A549 (cell line): ENCODE measurements around the gene RABL3. TPM values are rescaled to one million over a fixed set of nuclear protein-coding genes. Genes with fewer than 3 reads are reported as not detected.

Experiments
- ATAC-seq, 2 experiments: fragments of 200-7000 bp in 1 of 2; fragments of >200 bp in 1 of 2; cut with Nextera tagmentation in 1 of 2; cut with Tn5 transposase in 1 of 2; 3 replicates each; pipeline versions ENCODE4 v1.8.0 to v1.9.1; 2018 to 2020; ENCODE audit warnings: mild to moderate bottlenecking in 1 of 2, moderate library complexity in 1 of 2
- CTCF ChIA-PET: fragments of 300-600 bp; sonication (Branson Sonifier 250); formaldehyde crosslinking; extraction: SDS; loops from one replicate; lab custom pipeline; 2021; ENCODE audit warnings: antibody characterized with exemption, inconsistent platforms; lab: Yijun Ruan, JAX
- POLR2A ChIA-PET: fragments of 350-600 bp; formaldehyde crosslinking; extraction: SDS; loops from one replicate; lab custom pipeline; 2021; ENCODE audit warnings: antibody characterized with exemption, inconsistent platforms; lab: Yijun Ruan, JAX
- DNase-seq, 2 experiments: peaks; one replicate each; pipeline versions ENCODE4 v3.0.0 to v3.0.0-alpha.2; 2011 to 2016; ENCODE audit warnings: low read depth in 1 of 2, low spot score in 1 of 2
- FAIRE-seq: peaks from 2 replicates; lab custom pipeline; 2011; peaks lifted over from hg19 to GRCh38; lab: Jason Lieb, UNC
- H3K27ac ChIP-seq, 2 experiments: fragments of >200 bp; sonication (Bioruptor Twin); formaldehyde crosslinking; 3 replicates each; pipeline ENCODE4 v1.5.1; 2016 to 2017
- H3K4me1 ChIP-seq: fragments of >200 bp; sonication (Bioruptor Twin); formaldehyde crosslinking; 3 replicates; pipeline ENCODE4 v1.6.1; 2016
- H3K4me2 ChIP-seq: fragments of >200 bp; sonication (Bioruptor Twin); formaldehyde crosslinking; 3 replicates; pipeline ENCODE4 v1.6.1; 2016
- H3K4me3 ChIP-seq: fragments of >200 bp; sonication (Bioruptor Twin); formaldehyde crosslinking; 3 replicates; pipeline ENCODE4 v1.5.1; 2016
- H3K9me3 ChIP-seq: fragments of >200 bp; sonication (Bioruptor Twin); formaldehyde crosslinking; 3 replicates; pipeline ENCODE4 v1.6.1; 2016
- CBX2 ChIP-seq: fragments of 200-600 bp; sonication (generic); IDR thresholded peaks from 2 replicates; pipeline ENCODE4 v1.6.1; 2016; ENCODE audit warnings: low read depth, mild to moderate bottlenecking, borderline replicate concordance
- CHD4 ChIP-seq: fragments of 200-600 bp; sonication (generic); IDR thresholded peaks from 2 replicates; pipeline ENCODE4 v1.6.1; 2016; ENCODE audit warnings: antibody characterized with exemption, mild to moderate bottlenecking, borderline replicate concordance
- EP300 ChIP-seq, 2 experiments: fragments of >200 bp; sonication (Bioruptor Twin); formaldehyde crosslinking; IDR thresholded peaks; 2 replicates in 1 of 2; 3 replicates in 1 of 2; pipeline ENCODE4 v1.6.1; 2016 to 2017
- ESRRA ChIP-seq: fragments of 150-350 bp; IDR thresholded peaks from 2 replicates; pipeline ENCODE4 v1.6.1; 2014; ENCODE audit warnings: mild to moderate bottlenecking, low read length, borderline replicate concordance
- FOSL2 ChIP-seq, 2 experiments: fragments of 450-650 bp in 1 of 2; fragments of >200 bp in 1 of 2; sonication (Bioruptor Twin) in 1 of 2; formaldehyde crosslinking; IDR thresholded peaks; 2 replicates each; pipeline versions ENCODE4 v1.5.0 to v1.6.1; 2016 to 2020; ENCODE audit warnings: mild to moderate bottlenecking in 1 of 2, moderate library complexity in 1 of 2
- HOXB13 ChIP-seq: fragments of 250-450 bp; sonication (Bioruptor Pico); IDR thresholded peaks from 2 replicates; pipeline ENCODE4 v1.5.0; 2020; ENCODE audit warnings: low read depth, mild to moderate bottlenecking, moderate library complexity
- HOXB5 ChIP-seq: fragments of 250-450 bp; sonication (Bioruptor Pico); IDR thresholded peaks from 2 replicates; pipeline ENCODE4 v1.5.0; 2020; ENCODE audit warnings: mild to moderate bottlenecking, moderate library complexity
- JUNB ChIP-seq: fragments of >200 bp; sonication (Bioruptor Twin); formaldehyde crosslinking; IDR thresholded peaks from 2 replicates; pipeline ENCODE4 v1.6.1; 2016
- MYC ChIP-seq: IDR thresholded peaks from 2 replicates; pipeline ENCODE4 v1.6.1; 2012; ENCODE audit warnings: mild to moderate bottlenecking, inconsistent platforms, low read length, improper control_type of control experiment, borderline replicate concordance
- NFE2L2 ChIP-seq: fragments of 150-350 bp; conservative IDR thresholded peaks from 2 replicates; pipeline ENCODE4 v1.6.1; 2014; ENCODE audit warnings: low read length
- POLR2A ChIP-seq: IDR thresholded peaks from 2 replicates; pipeline ENCODE4 v1.6.1; 2012; ENCODE audit warnings: mild to moderate bottlenecking, low read length
- RCOR1 ChIP-seq: fragments of 150-350 bp; IDR thresholded peaks from 2 replicates; pipeline ENCODE4 v1.6.1; 2014; ENCODE audit warnings: antibody characterized with exemption, low read length, low read depth
- RFX5 ChIP-seq: fragments of 450-650 bp; IDR thresholded peaks from 2 replicates; pipeline ENCODE4 v1.7.1; 2014; ENCODE audit warnings: antibody characterized with exemption, mild to moderate bottlenecking, moderate library complexity
- RNF2 ChIP-seq: fragments of 200-600 bp; sonication (generic); IDR thresholded peaks from 2 replicates; pipeline ENCODE4 v1.6.1; 2016; ENCODE audit warnings: low read depth, mild to moderate bottlenecking, antibody characterized with exemption, moderate library complexity, borderline replicate concordance
- ZC3H11A ChIP-seq: fragments of 450-650 bp; IDR thresholded peaks from 2 replicates; pipeline ENCODE4 v1.6.1; 2014; ENCODE audit warnings: antibody characterized with exemption, mild to moderate bottlenecking
- ZSCAN20 ChIP-seq: fragments of 250-450 bp; sonication (Bioruptor Pico); IDR thresholded peaks from 2 replicates; pipeline ENCODE4 v1.8.0; 2022; ENCODE audit warnings: mild to moderate bottlenecking, moderate library complexity
- WGBS: methylation state at CpG from one replicate; pipeline ENCODE4 v1.1.6; 2017; ENCODE audit errors: missing lambda C conversion rate; 5-methylcytosine and 5-hydroxymethylcytosine counted together
- polyA plus RNA-seq, 4 experiments: library from polyadenylated mRNA; depleted of rRNA in 3 of 4; stranded (reverse); fragments of >200 nt; fragmentation: RNase III in 1 of 4; extraction: RNeasy Plus Mini Kit Qiagen cat#74134 plus additional on column Dnase treatment in 1 of 4; gene quantifications; 2 replicates in 3 of 4; 3 replicates in 1 of 4; pipeline ENCODE4 v1.2.3, GENCODE V29; 2011 to 2017
- TF ChIP-seq, protein P1 (sequence below): IDR thresholded peaks from 2 replicates; pipeline ENCODE4 v1.6.1; 2012
- TF ChIP-seq, protein P2 (sequence below): fragments of >200 bp; sonication (Bioruptor Twin); formaldehyde crosslinking; IDR thresholded peaks from 2 replicates; pipeline ENCODE4 v1.6.1; 2016
- TF ChIP-seq, protein P3 (sequence below): IDR thresholded peaks from 2 replicates; pipeline ENCODE4 v1.6.1; 2012; ENCODE audit warnings: low read depth, borderline replicate concordance
- TF ChIP-seq, protein P4 (sequence below): fragments of 450-650 bp; IDR thresholded peaks from 2 replicates; pipeline ENCODE4 v1.6.1; 2014; ENCODE audit warnings: antibody characterized with exemption
- TF ChIP-seq, protein P5 (sequence below): fragments of 200-600 bp; sonication (generic); IDR thresholded peaks from 2 replicates; pipeline ENCODE4 v1.6.1; 2016; ENCODE audit warnings: antibody characterized with exemption, mild to moderate bottlenecking, moderate library complexity
- TF ChIP-seq, protein P6 (sequence below): fragments of 250-450 bp; sonication (Bioruptor Pico); IDR thresholded peaks from 2 replicates; pipeline ENCODE4 v1.5.0; 2021; ENCODE audit warnings: mild to moderate bottlenecking, moderate library complexity, borderline replicate concordance
- TF ChIP-seq, protein P7 (sequence below): fragments of 250-450 bp; sonication (Bioruptor Pico); IDR thresholded peaks from 2 replicates; pipeline ENCODE4 v1.5.0; 2020; ENCODE audit warnings: low read depth, mild to moderate bottlenecking, moderate library complexity

The RABL3 gene
- polyA plus RNA-seq, 2 of the 4 experiments (the other 2 are of a cell fraction): 14.0 to 29.0 TPM

DNA sequence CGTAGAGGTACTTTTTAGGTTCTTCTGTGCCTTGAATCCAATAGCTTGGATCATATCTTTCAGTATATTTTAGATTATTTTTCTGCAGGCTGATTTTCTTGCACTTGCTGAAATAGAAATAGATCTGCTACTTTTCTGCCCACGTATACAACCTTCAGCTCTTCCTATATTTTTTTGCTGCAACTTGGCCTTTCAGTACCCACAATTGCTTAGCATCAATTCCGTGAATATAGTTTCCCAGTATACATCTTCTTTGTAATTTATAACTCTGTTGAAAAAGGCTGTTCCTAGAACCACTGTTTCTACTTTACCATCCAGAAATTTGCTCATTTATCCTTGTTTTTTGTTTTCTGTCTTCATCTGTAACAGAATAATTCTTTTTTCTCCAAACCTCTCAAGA, 36.5 kb upstream of the RABL3 start:
- Histone ChIP-seq H3K4me3 (no peak overlapping the region), H3K27ac (no peak overlapping the region), H3K9me3 (no peaks in the 10 kb centered on the region), H3K4me2 (no peak overlapping the region), H3K4me1 (peaks cover 13% of the 10 kb centered on the region)
- no peak for TF ChIP-seq JUNB
- TF ChIP-seq NFE2L2: no peak
- TF ChIP-seq RFX5: no peak
- TF ChIP-seq, protein P1, sequence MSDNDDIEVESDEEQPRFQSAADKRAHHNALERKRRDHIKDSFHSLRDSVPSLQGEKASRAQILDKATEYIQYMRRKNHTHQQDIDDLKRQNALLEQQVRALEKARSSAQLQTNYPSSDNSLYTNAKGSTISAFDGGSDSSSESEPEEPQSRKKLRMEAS: no peak
- no peak for TF ChIP-seq ZC3H11A
- TF ChIP-seq ZSCAN20: no peak
- no peak for TF ChIP-seq POLR2A
- no peak for TF ChIP-seq RCOR1
- no peak for TF ChIP-seq HOXB13 (CRISPR knock-in tag)
- TF ChIP-seq RNF2: no peak
- TF ChIP-seq, protein P2, sequence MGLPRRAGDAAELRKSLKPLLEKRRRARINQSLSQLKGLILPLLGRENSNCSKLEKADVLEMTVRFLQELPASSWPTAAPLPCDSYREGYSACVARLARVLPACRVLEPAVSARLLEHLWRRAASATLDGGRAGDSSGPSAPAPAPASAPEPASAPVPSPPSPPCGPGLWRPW: no peak
- TF ChIP-seq, protein P3, sequence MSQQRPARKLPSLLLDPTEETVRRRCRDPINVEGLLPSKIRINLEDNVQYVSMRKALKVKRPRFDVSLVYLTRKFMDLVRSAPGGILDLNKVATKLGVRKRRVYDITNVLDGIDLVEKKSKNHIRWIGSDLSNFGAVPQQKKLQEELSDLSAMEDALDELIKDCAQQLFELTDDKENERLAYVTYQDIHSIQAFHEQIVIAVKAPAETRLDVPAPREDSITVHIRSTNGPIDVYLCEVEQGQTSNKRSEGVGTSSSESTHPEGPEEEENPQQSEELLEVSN: no peak
- no peak for TF ChIP-seq EP300 (IDR thresholded peaks at IDR 0.05)
- no peak for TF ChIP-seq FOSL2 (IDR thresholded peaks at IDR 0.05)
- TF ChIP-seq FOSL2 (CRISPR knock-in tag; IDR thresholded peaks at IDR 0.05): no peak
- TF ChIP-seq, protein P4, sequence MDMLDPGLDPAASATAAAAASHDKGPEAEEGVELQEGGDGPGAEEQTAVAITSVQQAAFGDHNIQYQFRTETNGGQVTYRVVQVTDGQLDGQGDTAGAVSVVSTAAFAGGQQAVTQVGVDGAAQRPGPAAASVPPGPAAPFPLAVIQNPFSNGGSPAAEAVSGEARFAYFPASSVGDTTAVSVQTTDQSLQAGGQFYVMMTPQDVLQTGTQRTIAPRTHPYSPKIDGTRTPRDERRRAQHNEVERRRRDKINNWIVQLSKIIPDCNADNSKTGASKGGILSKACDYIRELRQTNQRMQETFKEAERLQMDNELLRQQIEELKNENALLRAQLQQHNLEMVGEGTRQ: no peak
- TF ChIP-seq, protein P5, sequence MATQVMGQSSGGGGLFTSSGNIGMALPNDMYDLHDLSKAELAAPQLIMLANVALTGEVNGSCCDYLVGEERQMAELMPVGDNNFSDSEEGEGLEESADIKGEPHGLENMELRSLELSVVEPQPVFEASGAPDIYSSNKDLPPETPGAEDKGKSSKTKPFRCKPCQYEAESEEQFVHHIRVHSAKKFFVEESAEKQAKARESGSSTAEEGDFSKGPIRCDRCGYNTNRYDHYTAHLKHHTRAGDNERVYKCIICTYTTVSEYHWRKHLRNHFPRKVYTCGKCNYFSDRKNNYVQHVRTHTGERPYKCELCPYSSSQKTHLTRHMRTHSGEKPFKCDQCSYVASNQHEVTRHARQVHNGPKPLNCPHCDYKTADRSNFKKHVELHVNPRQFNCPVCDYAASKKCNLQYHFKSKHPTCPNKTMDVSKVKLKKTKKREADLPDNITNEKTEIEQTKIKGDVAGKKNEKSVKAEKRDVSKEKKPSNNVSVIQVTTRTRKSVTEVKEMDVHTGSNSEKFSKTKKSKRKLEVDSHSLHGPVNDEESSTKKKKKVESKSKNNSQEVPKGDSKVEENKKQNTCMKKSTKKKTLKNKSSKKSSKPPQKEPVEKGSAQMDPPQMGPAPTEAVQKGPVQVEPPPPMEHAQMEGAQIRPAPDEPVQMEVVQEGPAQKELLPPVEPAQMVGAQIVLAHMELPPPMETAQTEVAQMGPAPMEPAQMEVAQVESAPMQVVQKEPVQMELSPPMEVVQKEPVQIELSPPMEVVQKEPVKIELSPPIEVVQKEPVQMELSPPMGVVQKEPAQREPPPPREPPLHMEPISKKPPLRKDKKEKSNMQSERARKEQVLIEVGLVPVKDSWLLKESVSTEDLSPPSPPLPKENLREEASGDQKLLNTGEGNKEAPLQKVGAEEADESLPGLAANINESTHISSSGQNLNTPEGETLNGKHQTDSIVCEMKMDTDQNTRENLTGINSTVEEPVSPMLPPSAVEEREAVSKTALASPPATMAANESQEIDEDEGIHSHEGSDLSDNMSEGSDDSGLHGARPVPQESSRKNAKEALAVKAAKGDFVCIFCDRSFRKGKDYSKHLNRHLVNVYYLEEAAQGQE: no peak
- TF ChIP-seq CHD4: no peak
- TF ChIP-seq, protein P6, sequence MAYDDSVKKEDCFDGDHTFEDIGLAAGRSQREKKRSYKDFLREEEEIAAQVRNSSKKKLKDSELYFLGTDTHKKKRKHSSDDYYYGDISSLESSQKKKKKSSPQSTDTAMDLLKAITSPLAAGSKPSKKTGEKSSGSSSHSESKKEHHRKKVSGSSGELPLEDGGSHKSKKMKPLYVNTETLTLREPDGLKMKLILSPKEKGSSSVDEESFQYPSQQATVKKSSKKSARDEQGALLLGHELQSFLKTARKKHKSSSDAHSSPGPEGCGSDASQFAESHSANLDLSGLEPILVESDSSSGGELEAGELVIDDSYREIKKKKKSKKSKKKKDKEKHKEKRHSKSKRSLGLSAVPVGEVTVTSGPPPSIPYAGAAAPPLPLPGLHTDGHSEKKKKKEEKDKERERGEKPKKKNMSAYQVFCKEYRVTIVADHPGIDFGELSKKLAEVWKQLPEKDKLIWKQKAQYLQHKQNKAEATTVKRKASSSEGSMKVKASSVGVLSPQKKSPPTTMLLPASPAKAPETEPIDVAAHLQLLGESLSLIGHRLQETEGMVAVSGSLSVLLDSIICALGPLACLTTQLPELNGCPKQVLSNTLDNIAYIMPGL: no peak
- 88% methylated on average over 3 of the region's 3 CpGs for WGBS
- ATAC-seq (no peak), DNase-seq (no peak), FAIRE-seq (no peak)
- CTCF ChIA-PET: interaction anchor here (1.7 kb wide), 1 partner anchor 17 kb away, joined by 3 read pairs; no protein-coding TSS in a partner anchor
- POLR2A ChIA-PET: no interaction called here

DNA sequence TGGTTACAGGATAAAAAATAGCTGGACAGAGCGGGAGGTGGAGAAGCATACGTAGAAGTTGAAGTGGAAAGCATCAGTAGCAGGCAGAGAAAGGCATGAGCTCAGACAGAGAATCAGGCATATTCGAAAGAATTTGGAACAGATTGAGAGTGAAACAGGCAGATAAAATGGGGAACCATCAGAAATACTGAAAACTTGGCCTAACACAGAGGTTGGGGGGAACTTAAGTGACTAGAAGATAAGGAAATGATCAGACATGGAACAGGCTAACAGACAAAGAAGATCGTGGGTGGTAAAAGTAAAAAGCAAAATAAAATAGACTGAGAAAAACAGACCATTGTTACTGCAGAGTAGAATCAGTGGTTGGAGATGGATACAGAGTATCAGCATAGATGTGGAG, 33.1 kb upstream of the RABL3 start:
- no peaks in the 10 kb centered on the region for H3K9me3 ChIP-seq
- ChIA-PET CTCF (interaction anchor here (1.7 to 2.4 kb wide), 2 partner anchors 20 to 210 kb away, joined by 3 to 8 read pairs; no protein-coding TSS in a partner anchor), POLR2A (no interaction called here)
- peaks cover 2% of the 10 kb centered on the region for H3K4me1 ChIP-seq
- no peak overlapping the region for H3K4me2 ChIP-seq
- FAIRE-seq (no peak), ATAC-seq (no peak), DNase-seq (no peak)
- H3K4me3 ChIP-seq: no peak overlapping the region
- 90% methylated on average over 3 of the region's 4 CpGs for WGBS
- H3K27ac ChIP-seq: no peak overlapping the region
- TF ChIP-seq, protein P2: no peak
- TF ChIP-seq ESRRA (no peak), MYC (no peak), HOXB5 (CRISPR knock-in tag) (no peak), CHD4 (no peak), CBX2 (no peak)
- TF ChIP-seq, protein P4: no peak
- TF ChIP-seq, protein P7, sequence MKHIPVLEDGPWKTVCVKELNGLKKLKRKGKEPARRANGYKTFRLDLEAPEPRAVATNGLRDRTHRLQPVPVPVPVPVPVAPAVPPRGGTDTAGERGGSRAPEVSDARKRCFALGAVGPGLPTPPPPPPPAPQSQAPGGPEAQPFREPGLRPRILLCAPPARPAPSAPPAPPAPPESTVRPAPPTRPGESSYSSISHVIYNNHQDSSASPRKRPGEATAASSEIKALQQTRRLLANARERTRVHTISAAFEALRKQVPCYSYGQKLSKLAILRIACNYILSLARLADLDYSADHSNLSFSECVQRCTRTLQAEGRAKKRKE (CRISPR knock-in tag): no peak
- TF ChIP-seq, protein P5: no peak
